Activated T-cell treated with anti-CD3 and anti-CD28 coated beads for 24 hours (primary cell): ENCODE data around the gene METTL2B.
A peak's percentile ranks its signal among the peaks of the same experiment; 100 is the strongest.
"Not testable (repeated sequence)": the region's sequence is repeated elsewhere in the genome, so short reads cannot be mapped to it uniquely, and the experiment has no call there.

Experiments used
- DNase-seq: peaks from one replicate; pipeline ENCODE4 v3.0.0-alpha.2; 2020; ENCODE audit warnings: low read depth

The METTL2B gene

GRCh38 chr7:128523932-128524524 is 47.5 kb downstream of the METTL2B start:
- DNase-seq = not testable (repeated sequence)

- not testable (repeated sequence) for DNase-seq
These were observed 49.0 kb downstream of the METTL2B start for GRCh38 chr7:128525584-128525983.

GRCh38 chr7:128526062-128526466 is 49.5 kb downstream of the METTL2B start:
- DNase-seq = not testable (repeated sequence)

GRCh38 chr7:128529191-128529590 is 52.6 kb downstream of the METTL2B start:
- not testable (repeated sequence) for DNase-seq

- DNase-seq = peak; percentile 7
These were observed 53.7 kb downstream of the METTL2B start for GRCh38 chr7:128530121-128530854.

- DNase-seq = no peak
These were observed 54.2 kb downstream of the METTL2B start for GRCh38 chr7:128530855-128531104.

- DNase-seq = peak; percentile 76
These were observed 54.8 kb downstream of the METTL2B start for GRCh38 chr7:128531105-128531954.

GRCh38 chr7:128531955-128532478 is 55.5 kb downstream of the METTL2B start:
- DNase-seq = peak; percentile 19

GRCh38 chr7:128532956-128533355 is 56.4 kb downstream of the METTL2B start:
- not testable (repeated sequence) for DNase-seq

GRCh38 chr7:128537410-128537809 is 60.9 kb downstream of the METTL2B start:
- DNase-seq = not testable (repeated sequence)

GRCh38 chr7:128542530-128542929 is 66.0 kb downstream of the METTL2B start:
- not testable (repeated sequence) for DNase-seq

- not testable (repeated sequence) for DNase-seq
These were observed 66.8 kb downstream of the METTL2B start for GRCh38 chr7:128543300-128543699.

GRCh38 chr7:128546319-128546851 is 69.8 kb downstream of the METTL2B start:
- not testable (repeated sequence) for DNase-seq

- no peak for DNase-seq
These were observed 74.4 kb downstream of the METTL2B start for GRCh38 chr7:128550920-128551319.

- not testable (repeated sequence) for DNase-seq
These were observed 77.8 kb downstream of the METTL2B start for GRCh38 chr7:128554394-128554793.
